SK-N-SH (cell line): ENCODE measurements around the gene DLX2. TPM values are rescaled to one million over a fixed set of nuclear protein-coding genes. Genes with fewer than 3 reads are reported as not detected.
"Not testable (repeated sequence)": the region's sequence is repeated elsewhere in the genome, so short reads cannot be mapped to it uniquely, and the experiment has no call there.

Source experiments
- CTCF ChIA-PET: fragments of 300-600, 350-600 bp; formaldehyde crosslinking; extraction: SDS; loops from one replicate; lab custom pipeline; 2021; lab: Yijun Ruan, JAX
- POLR2A ChIA-PET: fragments of 350-600 bp; sonication (Branson Sonifier 250); formaldehyde crosslinking; extraction: SDS; loops from one replicate; lab custom pipeline; 2020; ENCODE audit warnings: antibody characterized with exemption, inconsistent platforms; lab: Yijun Ruan, JAX
- DNase-seq: peaks from one replicate; pipeline ENCODE4 v3.0.0; 2012
- H2AFZ ChIP-seq: fragments of 200-600 bp; sonication (generic); 2 replicates; pipeline ENCODE4 v1.8.1; 2016; ENCODE audit warnings: antibody characterized with exemption, mild to moderate bottlenecking, low read depth
- H3F3A ChIP-seq: fragments of 200-600 bp; sonication (generic); replicated peaks from 2 replicates; pipeline ENCODE3; 2016; ENCODE audit warnings: antibody characterized with exemption, mild to moderate bottlenecking; ENCODE audit not compliant: insufficient read depth
- H3K27ac ChIP-seq, 2 experiments: fragments of 200-500 bp in 1 of 2; fragments of 200-600 bp in 1 of 2; sonication (Bioruptor generic) in 1 of 2; sonication (generic), shearing (Covaris generic) in 1 of 2; 2 replicates each; pipeline versions ENCODE4 v1.5.1 to v1.6.1; 2014 to 2016; ENCODE audit warnings: low read depth in 2 of 2, inconsistent platforms in 1 of 2, low read length in 1 of 2, mild to moderate bottlenecking in 1 of 2, mixed read lengths in 1 of 2
- H3K27me3 ChIP-seq: fragments of 200-600 bp; sonication (generic), shearing (Covaris generic); 2 replicates; pipeline ENCODE4 v1.6.1; 2016; ENCODE audit warnings: mixed run types; ENCODE audit not compliant: insufficient read depth
- H3K36me3 ChIP-seq, 2 experiments: fragments of 200-500 bp in 1 of 2; fragments of 200-600 bp in 1 of 2; sonication (Bioruptor generic) in 1 of 2; sonication (generic) in 1 of 2; replicated peaks in 1 of 2; 2 replicates each; pipeline versions ENCODE3 to v1.5.1; 2014 to 2016; ENCODE audit warnings: low read length in 1 of 2, mild to moderate bottlenecking in 1 of 2; ENCODE audit not compliant: insufficient read depth in 2 of 2, control insufficient read depth in 1 of 2
- H3K4me1 ChIP-seq, 2 experiments: fragments of 200-500 bp in 1 of 2; fragments of 200-600 bp in 1 of 2; sonication (Bioruptor generic) in 1 of 2; sonication (generic), shearing (Covaris generic) in 1 of 2; 2 replicates each; pipeline versions ENCODE4 v1.5.1 to v1.6.1; 2014 to 2016; ENCODE audit warnings: low read depth in 1 of 2, low read length in 1 of 2, mixed run types in 1 of 2; ENCODE audit not compliant: insufficient read depth in 2 of 2, control insufficient read depth in 1 of 2
- H3K4me2 ChIP-seq: fragments of 200-600 bp; sonication (generic), shearing (Covaris generic); 2 replicates; pipeline ENCODE4 v1.6.1; 2017; ENCODE audit warnings: mixed run types
- H3K4me3 ChIP-seq, 2 experiments: fragments of 200-500 bp in 1 of 2; fragments of 200-600 bp in 1 of 2; sonication (Bioruptor generic) in 1 of 2; sonication (generic), shearing (Covaris generic) in 1 of 2; 2 replicates each; pipeline versions ENCODE4 v1.5.1 to v1.8.1; 2014 to 2016; ENCODE audit warnings: low read depth in 2 of 2, inconsistent platforms in 1 of 2, low read length in 1 of 2, mild to moderate bottlenecking in 1 of 2, mixed read lengths in 1 of 2, moderate library complexity in 1 of 2
- H3K79me2 ChIP-seq: fragments of 200-600 bp; sonication (generic); 2 replicates; pipeline ENCODE4 v1.8.1; 2017; ENCODE audit warnings: mild to moderate bottlenecking; ENCODE audit not compliant: insufficient read depth
- H3K9ac ChIP-seq: fragments of 200-600 bp; sonication (generic); 2 replicates; pipeline ENCODE4 v1.6.1; 2017; ENCODE audit warnings: mixed run types
- H3K9me2 ChIP-seq: fragments of 200-600 bp; sonication (generic); 2 replicates; pipeline ENCODE4 v1.6.1; 2017; ENCODE audit warnings: mixed run types
- H3K9me3 ChIP-seq: fragments of 200-600 bp; sonication (generic); 2 replicates; pipeline ENCODE4 v1.6.1; 2017; ENCODE audit warnings: mixed run types, mild to moderate bottlenecking, moderate library complexity
- H4K20me1 ChIP-seq: fragments of 200-600 bp; sonication (generic); 2 replicates; pipeline ENCODE4 v1.6.1; 2017; ENCODE audit warnings: mild to moderate bottlenecking, mixed run types; ENCODE audit not compliant: insufficient read depth
- EP300 ChIP-seq, 2 experiments: IDR thresholded peaks; 2 replicates each; pipeline versions ENCODE4 v1.4.0 to v1.6.1; 2012; ENCODE audit warnings: borderline replicate concordance in 1 of 2, low read depth in 1 of 2, low read length in 1 of 2
- EZH2phosphoT487 ChIP-seq: fragments of 200-600 bp; sonication (generic); IDR thresholded peaks from 2 replicates; pipeline ENCODE4 v1.6.1; 2017; ENCODE audit warnings: low read depth, mixed run types, mild to moderate bottlenecking, antibody characterized with exemption, moderate library complexity, borderline replicate concordance
- FOSL2 ChIP-seq: IDR thresholded peaks from 2 replicates; pipeline ENCODE4 v1.4.0; 2012; ENCODE audit warnings: low read depth, mild to moderate bottlenecking, moderate library complexity, borderline replicate concordance
- GATA2 ChIP-seq: sonication (generic); formaldehyde crosslinking; IDR thresholded peaks from 2 replicates; pipeline ENCODE4 v1.5.0; 2020; ENCODE audit warnings: mild to moderate bottlenecking, missing genetic modification reagents
- IRF3 ChIP-seq: fragments of 150-350 bp; IDR thresholded peaks from 2 replicates; pipeline ENCODE4 v1.6.1; 2016; ENCODE audit warnings: mild to moderate bottlenecking, low read depth, low read length
- JUND ChIP-seq: IDR thresholded peaks from 2 replicates; pipeline ENCODE4 v1.4.0; 2012
- MAX ChIP-seq: IDR thresholded peaks from 2 replicates; pipeline ENCODE4 v1.4.0; 2012; ENCODE audit warnings: low read depth
- RCOR1 ChIP-seq: fragments of 150-350 bp; IDR thresholded peaks from 2 replicates; pipeline ENCODE4 v1.6.1; 2017; ENCODE audit warnings: antibody characterized with exemption, low read length
- REST ChIP-seq: IDR thresholded peaks from 2 replicates; pipeline ENCODE4 v1.6.1; 2012; ENCODE audit warnings: mild to moderate bottlenecking, low read depth, low read length, moderate library complexity
- RXRA ChIP-seq: IDR thresholded peaks from 2 replicates; pipeline ENCODE4 v1.4.0; 2012; ENCODE audit warnings: low read depth, mild to moderate bottlenecking, borderline replicate concordance
- TAF1 ChIP-seq: IDR thresholded peaks from 2 replicates; pipeline ENCODE4 v1.6.1; 2012; ENCODE audit warnings: low read depth, mild to moderate bottlenecking, low read length, moderate library complexity, borderline replicate concordance
- TCF12 ChIP-seq: IDR thresholded peaks from 2 replicates; pipeline ENCODE4 v1.4.0; 2012
- USF1 ChIP-seq: IDR thresholded peaks from 2 replicates; pipeline ENCODE4 v1.4.0; 2012; ENCODE audit warnings: low read depth, borderline replicate concordance
- USF2 ChIP-seq: fragments of 150-350 bp; IDR thresholded peaks from 2 replicates; pipeline ENCODE4 v1.6.1; 2017; ENCODE audit warnings: antibody characterized with exemption, low read length, low read depth, borderline replicate concordance
- YY1 ChIP-seq: IDR thresholded peaks from 2 replicates; pipeline ENCODE4 v1.4.0; 2012; ENCODE audit warnings: low read depth, mild to moderate bottlenecking
- ZBTB33 ChIP-seq: IDR thresholded peaks from 2 replicates; pipeline ENCODE4 v1.4.0; 2012; ENCODE audit warnings: low read depth, borderline replicate concordance
- WGBS: methylation state at CpG from one replicate; pipeline ENCODE4 v1.1.6; 2017; ENCODE audit warnings: low lambda C conversion rate; 5-methylcytosine and 5-hydroxymethylcytosine counted together
- polyA plus RNA-seq, 3 experiments: library from polyadenylated mRNA; depleted of rRNA; stranded (reverse); fragments of >200 nt; gene quantifications; 2 replicates each; pipeline ENCODE4 v1.2.3, GENCODE V29; 2012

Gene DLX2
- polyA plus RNA-seq, 1 of the 3 experiments (the other 2 are of a cell fraction), result 0.02 TPM

GRCh38 chr2:172143817-172144216, 41.1 kb upstream of the DLX2 start:
- H3K9me3 ChIP-seq, result no peaks in the 10 kb centered on the region
- no peak overlapping the region for H2AFZ ChIP-seq
- no peak overlapping the region for H3K27ac ChIP-seq
- no peak for DNase-seq
- no peaks in the 10 kb centered on the region for H3K79me2 ChIP-seq
- H3K36me3 ChIP-seq, result no peaks in the 10 kb centered on the region
- TF ChIP-seq USF1, result no peak
- TF ChIP-seq YY1, result no peak
- TF ChIP-seq GATA2, result no peak
- TF ChIP-seq TAF1, result no peak
- TF ChIP-seq USF2, result no peak
- TF ChIP-seq JUND, result no peak
- TF ChIP-seq MAX, result no peak
- TF ChIP-seq ZBTB33, result no peak
- TF ChIP-seq FOSL2, result no peak
- TF ChIP-seq EZH2phosphoT487, result no peak
- no peak for TF ChIP-seq RCOR1
- TF ChIP-seq EP300 (IDR thresholded peaks at IDR 0.05; ENCODE audit: borderline replicate concordance in 1 of 2, low read depth in 1 of 2, low read length in 1 of 2), result no peak
- TF ChIP-seq IRF3, result no peak
- no peak for TF ChIP-seq TCF12
- no peak for TF ChIP-seq REST
- no peak for TF ChIP-seq RXRA
- H3K4me3 ChIP-seq, result no peak overlapping the region
- no peak overlapping the region for H3K9ac ChIP-seq
- no peaks in the 10 kb centered on the region for H3K4me1 ChIP-seq
- no peaks in the 10 kb centered on the region for H3F3A ChIP-seq
- H3K9me2 ChIP-seq, result no peaks in the 10 kb centered on the region
- H3K4me2 ChIP-seq, result no peak overlapping the region
- CTCF ChIA-PET, result interaction anchor here (0.6 to 2.3 kb wide), 5 partner anchors 12 to 39 kb away, joined by 3 to 6 read pairs (median 3); no protein-coding TSS in a partner anchor
- POLR2A ChIA-PET, result no interaction called here
- no peaks in the 10 kb centered on the region for H3K27me3 ChIP-seq
- no peaks in the 10 kb centered on the region for H4K20me1 ChIP-seq

GRCh38 chr2:172138727-172139126, 36.0 kb upstream of the DLX2 start:
- H2AFZ ChIP-seq, H3K79me2 ChIP-seq, H3K36me3 ChIP-seq, H3K27ac ChIP-seq, H3K9me2 ChIP-seq, H3K4me3 ChIP-seq, POLR2A ChIA-PET, H3F3A ChIP-seq, H3K27me3 ChIP-seq, DNase-seq, CTCF ChIA-PET, H3K4me2 ChIP-seq, H3K4me1 ChIP-seq, H3K9ac ChIP-seq, H3K9me3 ChIP-seq, H4K20me1 ChIP-seq: not testable (repeated sequence)
- WGBS, result 12% methylated on average over 1 of the region's 1 CpG
